OCI-M2 (cell line): ENCODE results near the gene TSPYL2.

Source experiments
- DNase-seq: peaks from one replicate; lab custom pipeline; 2025; ENCODE audit not compliant: unreplicated experiment; lab: John Stamatoyannopoulos, UW

The TSPYL2 gene

DNA sequence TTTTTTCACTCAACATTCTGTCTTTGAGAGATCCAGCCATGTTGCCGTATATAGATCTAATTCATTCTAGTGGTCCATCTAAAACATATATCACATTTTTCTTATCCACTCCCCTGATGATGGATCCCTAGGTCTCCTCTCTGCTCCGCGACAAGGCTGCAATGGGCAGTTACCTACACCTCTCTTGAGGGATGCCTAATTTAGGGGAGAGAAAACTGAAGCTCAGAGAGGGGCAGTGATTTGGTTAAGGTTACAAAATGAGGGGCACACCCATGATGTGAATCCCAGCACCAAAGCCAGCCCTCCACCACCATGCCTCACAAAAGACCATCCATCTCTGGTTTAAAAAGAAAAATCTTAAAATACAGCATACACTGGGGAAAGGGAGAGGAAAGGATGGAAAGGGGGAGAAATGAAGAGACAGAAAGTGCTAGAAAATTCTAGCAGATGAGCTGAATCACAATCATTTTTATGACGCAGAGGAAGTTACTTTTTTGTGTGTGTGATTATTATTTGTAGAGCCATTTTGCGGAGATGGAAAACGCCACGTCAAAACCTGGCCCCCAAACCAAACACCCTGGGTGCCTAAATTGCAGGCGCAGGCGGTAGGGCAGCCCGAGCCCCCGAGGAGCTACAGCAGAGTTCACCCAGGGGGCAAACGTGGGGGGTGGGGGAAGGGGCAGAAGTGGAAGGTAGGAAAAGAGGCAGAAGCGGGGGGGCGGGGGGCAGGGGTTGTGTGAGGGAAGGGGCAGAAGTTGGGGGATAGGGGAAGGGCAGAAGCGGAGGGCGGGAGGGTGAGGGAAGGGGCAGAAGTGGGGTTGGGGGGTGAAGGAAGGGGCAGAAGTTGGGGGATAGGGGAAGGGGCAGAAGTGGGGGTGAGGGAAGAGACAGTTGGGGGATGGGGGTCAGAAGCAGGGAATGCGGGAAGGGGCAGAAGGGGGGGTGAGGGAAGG lies 1.3 kb upstream of the TSPYL2 start:
- no peak for DNase-seq

DNA sequence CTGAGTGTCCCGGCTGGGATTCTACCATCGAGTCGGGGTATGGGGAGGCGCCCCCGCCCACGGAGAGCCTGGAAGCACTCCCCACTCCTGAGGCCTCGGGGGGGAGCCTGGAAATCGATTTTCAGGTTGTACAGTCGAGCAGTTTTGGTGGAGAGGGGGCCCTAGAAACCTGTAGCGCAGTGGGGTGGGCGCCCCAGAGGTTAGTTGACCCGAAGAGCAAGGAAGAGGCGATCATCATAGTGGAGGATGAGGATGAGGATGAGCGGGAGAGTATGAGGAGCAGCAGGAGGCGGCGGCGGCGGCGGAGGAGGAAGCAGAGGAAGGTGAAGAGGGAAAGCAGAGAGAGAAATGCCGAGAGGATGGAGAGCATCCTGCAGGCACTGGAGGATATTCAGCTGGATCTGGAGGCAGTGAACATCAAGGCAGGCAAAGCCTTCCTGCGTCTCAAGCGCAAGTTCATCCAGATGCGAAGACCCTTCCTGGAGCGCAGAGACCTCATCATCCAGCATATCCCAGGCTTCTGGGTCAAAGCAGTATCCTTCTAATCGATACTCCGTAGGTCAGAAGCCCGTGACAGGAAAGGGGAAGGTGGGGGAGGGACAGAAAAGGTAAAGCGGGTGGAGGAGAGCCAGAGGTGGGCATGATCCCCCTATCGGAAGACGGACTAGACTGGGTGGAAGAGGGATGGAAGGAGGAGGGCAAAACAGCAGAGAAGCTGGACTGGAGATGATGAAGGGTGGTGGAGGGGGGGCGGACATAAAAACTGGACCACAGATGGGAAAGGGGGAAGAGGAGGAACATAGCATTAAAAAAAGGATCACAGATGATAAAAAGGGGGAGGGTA lies 828 bp downstream of the TSPYL2 start:
- DNase-seq: no peak

DNA sequence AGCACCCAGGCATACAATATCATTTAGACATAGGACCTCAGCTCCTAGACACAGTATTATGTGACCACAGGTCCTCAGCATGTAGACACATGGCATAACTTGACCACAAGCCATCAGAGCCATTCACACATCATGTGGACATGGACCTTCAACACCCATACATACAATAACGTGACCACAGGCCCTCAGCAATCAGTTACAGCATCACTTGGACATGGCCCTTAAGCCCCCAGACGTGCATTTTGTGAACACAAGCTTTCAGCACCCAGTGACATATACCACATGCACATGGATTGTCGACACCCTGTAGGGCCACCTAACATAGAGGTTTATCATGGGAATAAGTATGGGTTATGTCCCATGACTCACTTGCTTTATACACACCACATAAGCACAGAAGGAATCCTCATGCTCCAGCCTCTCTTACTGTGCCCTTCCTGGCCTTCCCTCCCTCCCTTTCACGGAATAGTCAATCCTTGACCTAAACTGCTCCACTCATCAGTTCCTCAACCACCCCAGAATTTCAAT lies 1.9 kb downstream of the TSPYL2 start:
- DNase-seq: no peak

DNA sequence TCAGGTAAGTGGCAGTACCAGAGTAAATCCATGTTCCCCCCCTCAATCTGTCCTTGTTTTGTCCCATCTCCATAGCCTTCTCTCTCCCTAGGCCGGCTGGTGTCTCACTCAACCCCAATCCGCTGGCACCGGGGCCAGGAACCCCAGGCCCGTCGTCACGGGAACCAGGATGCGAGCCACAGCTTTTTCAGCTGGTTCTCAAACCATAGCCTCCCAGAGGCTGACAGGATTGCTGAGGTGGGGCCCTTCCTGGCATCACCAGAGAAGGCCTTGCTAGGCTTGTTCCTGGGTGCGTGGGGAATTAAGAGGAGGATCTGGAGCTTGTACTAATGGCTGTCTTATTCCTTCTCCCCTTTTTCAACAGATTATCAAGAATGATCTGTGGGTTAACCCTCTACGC lies 2.7 kb downstream of the TSPYL2 start:
- DNase-seq: no peak

DNA sequence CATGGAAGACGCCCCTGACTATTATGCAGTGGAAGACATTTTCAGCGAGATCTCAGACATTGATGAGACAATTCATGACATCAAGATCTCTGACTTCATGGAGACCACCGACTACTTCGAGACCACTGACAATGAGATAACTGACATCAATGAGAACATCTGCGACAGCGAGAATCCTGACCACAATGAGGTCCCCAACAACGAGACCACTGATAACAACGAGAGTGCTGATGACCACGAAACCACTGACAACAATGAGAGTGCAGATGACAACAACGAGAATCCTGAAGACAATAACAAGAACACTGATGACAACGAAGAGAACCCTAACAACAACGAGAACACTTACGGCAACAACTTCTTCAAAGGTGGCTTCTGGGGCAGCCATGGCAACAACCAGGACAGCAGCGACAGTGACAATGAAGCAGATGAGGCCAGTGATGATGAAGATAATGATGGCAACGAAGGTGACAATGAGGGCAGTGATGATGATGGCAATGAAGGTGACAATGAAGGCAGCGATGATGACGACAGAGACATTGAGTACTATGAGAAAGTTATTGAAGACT lies 3.6 kb downstream of the TSPYL2 start:
- DNase-seq: no peak

DNA sequence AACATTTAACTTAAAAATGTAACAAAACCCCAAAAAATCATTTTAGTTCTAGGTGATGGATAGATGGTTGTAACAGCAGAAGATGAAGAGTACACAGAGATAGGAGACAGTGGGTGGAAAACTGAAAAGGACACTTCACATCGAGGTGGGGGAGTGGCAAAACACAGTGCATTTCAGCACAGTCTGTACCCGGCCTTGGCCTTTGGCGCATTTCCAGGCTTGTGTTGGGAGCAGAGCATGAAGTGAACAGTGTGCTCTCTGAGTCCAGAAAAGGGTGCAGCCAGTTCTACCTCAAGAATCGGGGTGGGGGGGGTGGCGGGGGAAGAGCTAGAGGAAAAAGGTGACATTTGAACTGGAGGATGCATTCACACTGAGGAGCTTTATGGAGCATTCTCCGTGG lies 4.3 kb downstream of the TSPYL2 start:
- no peak for DNase-seq

DNA sequence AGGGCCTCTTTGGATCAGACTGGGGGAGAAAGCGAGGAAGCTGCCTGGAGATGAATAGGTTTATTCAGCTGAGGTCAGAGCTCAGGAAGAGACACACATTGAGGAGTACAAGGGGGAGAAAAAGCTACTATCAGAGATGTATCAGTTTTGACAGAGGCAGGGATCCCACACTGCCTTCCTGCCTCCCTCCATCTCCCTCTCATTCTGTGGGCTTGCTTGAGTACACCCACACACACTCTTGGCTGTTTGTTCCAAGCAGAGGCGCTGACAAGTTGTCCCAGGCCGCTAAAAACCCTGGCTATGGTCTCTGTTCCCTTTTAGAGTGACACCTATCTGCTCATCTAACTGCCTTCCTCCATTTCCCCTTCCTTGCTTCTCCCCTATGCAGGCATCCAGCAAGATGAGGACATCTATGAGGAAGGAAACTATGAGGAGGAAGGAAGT lies 5.2 kb downstream of the TSPYL2 start:
- DNase-seq: no peak

DNA sequence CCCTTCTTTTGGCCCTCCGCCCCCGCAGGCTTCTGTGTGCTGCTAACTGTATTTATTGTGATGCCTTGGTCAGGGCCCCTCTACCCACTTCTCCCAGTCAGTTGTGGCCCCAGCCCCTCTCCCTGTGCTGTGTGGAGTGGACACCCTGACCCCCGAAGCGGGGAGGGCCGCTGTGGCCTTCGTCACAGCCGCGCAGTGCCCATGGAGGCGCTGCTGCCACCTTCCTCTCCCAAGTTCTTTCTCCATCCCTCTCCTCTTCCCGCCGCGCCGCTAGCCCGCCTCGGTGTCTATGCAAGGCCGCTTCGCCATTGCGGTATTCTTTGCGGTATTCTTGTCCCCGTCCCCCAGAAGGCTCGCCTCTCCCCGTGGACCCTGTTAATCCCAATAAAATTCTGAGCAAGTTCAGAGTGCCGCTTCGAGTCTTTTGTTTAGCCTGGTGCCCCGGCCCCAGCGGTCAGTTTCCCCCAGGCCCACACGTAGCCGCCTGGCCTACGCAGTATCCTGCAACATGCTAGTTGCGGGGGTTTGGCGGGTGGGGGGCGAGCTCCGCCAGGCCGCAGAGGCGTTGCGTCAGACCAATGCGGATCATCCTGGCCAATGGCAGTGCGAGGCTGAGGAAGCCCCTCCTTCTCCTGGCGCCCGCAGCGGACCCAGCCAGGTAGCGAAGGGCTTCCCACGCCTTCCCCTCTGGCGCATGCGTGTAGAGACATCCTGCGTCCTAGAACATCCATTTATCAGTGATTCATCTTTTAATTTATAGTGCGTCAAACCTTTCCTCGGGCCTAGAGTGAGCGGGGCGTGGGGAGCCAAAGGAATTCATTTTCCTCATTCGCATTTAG lies 6.2 kb downstream of the TSPYL2 start:
- DNase-seq: no peak

DNA sequence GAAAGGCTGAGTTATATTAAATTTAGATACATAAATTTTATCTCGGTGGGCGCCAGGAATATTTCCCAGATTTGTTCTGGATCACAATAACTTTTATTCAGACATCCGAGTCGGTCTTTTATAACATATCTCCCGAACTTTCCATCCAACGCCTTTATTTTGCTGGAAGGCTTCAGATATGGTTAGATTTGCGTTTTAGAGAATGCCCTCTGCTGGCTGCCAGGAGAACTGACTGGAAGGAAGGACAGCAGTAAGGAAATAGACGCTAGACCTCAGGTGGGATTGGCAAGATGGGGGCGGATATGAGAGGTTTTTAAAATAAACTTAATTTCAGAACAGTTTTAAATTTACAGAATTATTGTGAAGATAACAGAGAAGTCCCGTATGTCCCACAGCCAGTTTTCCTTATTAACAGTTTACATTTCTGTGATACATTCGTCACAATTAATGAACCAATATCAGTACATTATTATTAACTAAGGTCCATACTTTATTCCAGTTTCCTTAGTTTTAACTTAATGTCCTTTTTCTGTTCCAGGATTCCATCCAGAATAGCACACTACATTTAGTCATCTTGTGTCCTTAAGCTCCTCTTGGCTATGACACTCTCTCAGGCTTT lies 7.2 kb downstream of the TSPYL2 start:
- no peak for DNase-seq

DNA sequence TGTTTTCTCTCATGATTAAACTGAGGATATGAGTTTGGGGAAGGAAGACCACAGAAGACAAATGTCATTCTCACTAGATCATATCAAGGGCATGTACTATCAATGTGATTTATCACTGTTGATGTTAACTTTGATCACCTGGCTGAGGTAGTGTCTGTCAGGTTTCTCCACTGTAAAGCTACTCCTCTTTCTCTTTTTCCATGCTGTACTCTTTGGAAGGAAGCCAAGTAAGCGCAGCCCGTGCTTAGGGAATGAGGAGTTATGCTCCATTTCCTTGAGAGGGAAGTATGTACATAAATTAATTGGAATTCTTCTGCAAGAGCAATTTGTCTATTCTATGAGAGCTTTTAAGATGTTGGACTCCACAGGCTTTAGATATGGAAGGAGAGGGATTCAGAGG lies 7.8 kb downstream of the TSPYL2 start:
- no peak for DNase-seq

DNA sequence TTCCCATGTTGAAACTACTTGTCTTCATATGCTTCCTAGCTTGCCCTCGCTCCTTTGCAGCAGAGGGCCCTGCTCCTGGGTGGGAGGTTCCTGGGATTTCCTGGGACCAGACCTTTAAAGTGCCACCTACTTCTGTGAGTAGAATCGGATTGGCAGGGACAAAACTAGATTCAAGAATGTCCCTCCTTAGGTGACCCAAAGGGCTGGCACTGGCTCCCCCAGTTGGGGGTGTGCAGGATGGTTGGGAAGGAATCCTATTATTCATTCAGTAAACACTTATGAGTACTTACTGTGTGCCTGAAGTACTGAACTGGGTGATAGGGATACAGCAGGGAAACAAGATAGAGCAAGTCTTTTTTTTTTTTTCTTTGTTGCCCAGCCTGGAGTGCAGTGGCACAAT lies 9.2 kb downstream of the TSPYL2 start:
- DNase-seq: no peak

DNA sequence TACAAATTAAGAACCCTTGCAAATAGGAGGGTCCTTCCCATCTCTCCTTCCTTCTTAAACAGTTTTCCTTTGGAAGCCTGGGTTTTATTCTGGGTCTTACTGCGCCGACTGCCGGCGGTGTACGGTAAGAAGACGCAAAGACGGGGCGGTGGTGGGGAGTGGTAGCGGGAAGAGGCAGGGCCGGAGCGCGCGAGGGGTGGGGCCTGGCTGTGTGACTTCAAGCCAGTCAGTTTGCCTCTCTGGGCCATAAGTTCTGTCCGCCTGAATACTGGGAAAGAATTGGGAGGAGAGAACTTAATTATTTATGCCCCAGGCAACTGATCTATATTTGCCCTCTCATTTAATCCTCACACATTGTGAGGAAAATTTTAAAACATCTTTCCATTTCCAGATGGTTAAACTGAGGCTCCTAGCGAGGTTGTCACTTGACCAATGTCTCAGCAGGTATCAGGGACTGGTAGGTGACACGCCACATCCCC lies 11.0 kb downstream of the TSPYL2 start:
- DNase-seq: no peak

DNA sequence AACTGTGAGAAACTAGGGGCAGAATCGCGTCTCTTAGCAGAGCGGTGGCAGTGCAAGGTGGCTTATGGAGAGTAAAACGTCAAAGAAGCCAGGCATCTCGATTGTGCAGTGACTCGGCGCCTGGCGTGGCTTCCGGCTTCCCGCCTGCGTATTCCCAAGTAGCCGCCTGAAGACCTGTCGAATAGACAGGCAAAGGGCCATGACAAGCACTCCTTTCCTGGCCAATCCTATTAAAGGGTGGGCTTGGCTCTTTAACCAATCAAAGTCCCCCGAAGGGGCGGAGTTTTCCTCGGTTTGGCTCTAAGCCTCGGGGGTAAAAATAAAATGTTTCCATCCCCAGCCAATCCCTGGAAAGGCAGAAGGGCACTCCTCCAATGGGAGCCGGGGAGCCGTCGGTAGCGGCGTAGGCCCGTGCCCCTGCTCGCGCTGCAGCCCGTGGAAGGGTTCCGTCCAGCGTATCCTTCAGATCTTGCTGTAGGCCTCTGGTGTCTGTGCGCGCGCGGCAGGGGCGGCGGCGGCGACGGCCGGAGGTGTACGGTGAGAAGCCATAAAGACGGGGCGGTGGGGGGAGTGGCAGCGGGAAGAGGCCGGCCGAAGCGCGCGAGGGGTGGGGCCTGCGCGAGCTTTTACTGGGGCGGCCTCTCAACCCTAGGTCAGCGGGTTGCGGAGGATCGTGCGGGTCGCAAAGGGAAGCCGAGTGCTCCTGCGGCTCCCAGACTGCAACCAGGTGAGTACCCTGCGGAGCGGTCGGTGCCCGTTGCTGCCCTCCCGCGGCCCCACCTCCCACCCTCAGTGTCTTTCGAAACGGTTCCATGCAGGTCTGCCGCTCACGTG lies 11.8 kb downstream of the TSPYL2 start, which contains the start of gene KANTR:
TSS of gene KANTR (plus strand) at position 395 of the 834 bp plus-strand sequence. CDS start 30,131 bp downstream, outside the sequence.
- peak; percentile 95 for DNase-seq

DNA sequence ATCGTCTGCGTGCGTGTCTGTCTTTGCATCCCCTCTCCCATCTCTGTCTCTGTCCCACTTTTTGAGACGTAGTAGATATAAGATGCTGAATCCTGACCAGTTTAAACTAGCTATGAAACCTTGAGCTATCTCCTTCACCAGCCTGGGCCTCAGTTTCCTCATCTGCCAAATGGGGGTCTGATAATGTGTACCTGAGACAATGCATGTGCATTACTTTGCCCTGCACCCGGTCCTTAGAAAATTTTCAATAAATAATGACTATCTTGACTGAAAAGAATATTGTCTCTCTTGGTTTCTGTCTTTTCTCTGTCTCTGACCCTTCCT lies 12.4 kb downstream of the TSPYL2 start:
- no peak for DNase-seq

DNA sequence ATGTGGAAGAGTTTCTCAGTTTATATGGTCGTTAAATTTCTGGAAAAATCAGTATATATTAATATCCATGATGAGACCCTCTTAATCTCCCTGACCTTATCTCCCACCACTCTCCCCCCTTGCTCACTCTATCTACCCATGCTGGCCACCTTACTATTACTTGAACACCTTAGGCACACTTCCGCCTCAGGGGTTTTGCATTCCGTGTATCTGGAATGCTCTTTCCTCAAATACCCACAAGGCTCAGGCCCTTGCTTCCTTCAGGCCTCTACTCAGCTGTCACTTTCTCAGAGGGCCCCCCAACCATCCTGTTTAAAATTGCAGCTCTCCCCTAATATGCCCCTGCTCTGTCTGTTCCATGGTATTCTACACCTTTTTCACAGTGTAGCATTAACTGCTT lies 13.6 kb downstream of the TSPYL2 start:
- DNase-seq: no peak

DNA sequence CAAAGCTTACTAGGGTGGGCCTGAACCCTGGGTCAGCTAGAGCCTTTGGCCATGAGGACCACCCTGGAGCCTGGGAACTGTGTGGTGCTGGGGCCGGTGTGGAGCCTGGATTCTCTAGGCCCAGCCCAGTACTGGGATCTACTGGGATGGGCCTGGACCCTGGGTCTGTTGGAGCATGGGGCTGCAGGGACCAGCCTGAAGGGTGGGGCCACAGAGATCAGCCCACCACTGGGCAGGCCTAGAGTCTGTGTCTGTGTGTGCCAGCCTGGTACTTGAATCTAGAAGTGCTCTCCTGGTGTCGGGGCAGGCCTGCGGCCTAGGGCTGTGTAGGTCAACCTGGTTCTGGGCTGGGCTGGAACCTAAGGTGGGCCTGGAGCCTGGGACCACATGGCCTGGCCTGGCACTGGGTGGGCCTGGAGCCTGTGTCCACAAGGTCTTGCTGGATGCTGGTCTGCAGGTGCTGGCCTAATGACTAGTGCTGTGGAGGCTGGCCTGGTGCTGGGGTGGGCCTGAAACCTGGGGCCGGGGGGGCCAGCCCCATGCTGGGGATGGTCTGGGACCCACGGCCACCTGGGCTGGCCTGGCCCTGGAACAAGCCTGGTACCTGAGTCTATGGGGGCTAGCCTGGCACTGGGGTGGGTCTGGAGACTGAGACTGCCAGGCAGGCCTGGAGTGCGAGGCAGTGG lies 32.8 kb downstream of the TSPYL2 start:
- DNase-seq: no peak

DNA sequence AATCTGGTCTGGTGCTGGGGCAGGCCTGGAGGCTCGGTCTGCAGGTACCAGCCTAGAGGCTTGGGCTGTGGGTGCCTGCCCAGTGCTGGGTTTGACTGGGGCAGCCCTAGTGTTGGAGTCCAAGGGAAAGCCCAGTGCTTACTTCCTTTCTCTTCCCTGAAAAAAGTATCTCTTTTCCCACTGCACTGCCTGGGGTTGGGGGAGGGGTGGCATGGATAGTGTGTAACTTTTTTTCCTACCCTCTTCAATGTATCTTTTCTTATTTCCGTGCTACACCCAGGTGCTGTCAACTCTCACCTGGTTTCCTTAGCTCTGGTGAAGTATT lies 33.3 kb downstream of the TSPYL2 start:
- DNase-seq: no peak

DNA sequence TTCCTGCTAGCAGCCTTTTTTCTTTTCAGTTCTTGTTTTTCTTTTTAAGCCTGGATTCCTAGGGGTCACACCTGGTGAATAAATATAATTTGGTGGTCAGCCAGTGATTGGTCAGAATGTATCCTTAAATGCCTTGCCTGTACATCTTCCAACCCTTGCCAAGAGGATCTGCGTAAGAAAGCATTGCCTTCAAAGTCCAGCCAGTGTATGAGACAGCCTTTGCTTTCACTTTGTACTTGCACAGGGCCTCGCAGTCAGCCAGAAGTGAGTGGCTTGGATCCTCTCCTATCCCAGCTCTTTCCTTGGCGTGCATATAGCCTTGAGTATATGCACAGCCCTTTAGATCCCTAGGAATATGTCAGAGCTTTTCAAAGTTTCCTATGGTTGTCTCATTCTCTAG lies 33.9 kb downstream of the TSPYL2 start:
- DNase-seq: no peak

DNA sequence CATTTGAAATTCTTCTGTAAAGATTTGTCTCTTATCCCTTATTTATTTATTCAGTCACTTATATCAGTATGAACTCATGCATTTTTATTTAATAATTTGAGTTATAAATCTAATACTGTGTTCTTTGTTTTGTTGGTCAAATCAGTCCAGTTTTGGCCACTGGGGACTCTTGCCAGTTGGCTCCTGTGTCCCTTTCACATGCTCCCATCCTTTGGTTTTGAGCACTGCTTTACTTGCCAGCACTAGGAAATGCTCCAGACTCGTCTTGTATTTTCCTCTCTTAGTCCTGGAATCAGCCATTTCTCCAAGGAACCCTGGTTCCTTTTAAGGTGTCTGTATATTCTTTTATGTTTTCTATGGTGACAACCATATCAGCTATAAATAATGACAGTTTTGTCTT lies 39.8 kb downstream of the TSPYL2 start:
- no peak for DNase-seq
